ENCODE results near the gene FUCA2. TPM values are rescaled to one million over a fixed set of nuclear protein-coding genes. Genes with fewer than 3 reads are reported as not detected.

FUCA2 gene
- total RNA-seq, 1 donor from 2014 or later, result 17.3 TPM

GRCh38 chr6:143449714-143450452 lies 61.6 kb downstream of the FUCA2 start:
- intact Hi-C loops (cut with micrococcal nuclease), result loop anchor here (1.0 to 5.0 kb wide), 16 partner anchors 9 to 1303 kb away; partner anchors contain the start of genes AIG1, FUCA2, LTV1 and NMBR

- intact Hi-C loops (cut with micrococcal nuclease), result loop anchor here (5.0 kb wide), 1 partner anchor 703 kb away; the partner anchor contains the start of gene STX11
Measured at GRCh38 chr6:143449082-143449713, 62.3 kb downstream of the FUCA2 start.

GRCh38 chr6:143447865-143448264 lies 63.7 kb downstream of the FUCA2 start:
- intact Hi-C loops (cut with micrococcal nuclease), result loop anchor here (5.0 kb wide), 1 partner anchor 704 kb away; the partner anchor contains the start of gene STX11

Other genes starting within 250 kb of the FUCA2 start
- gene ADAT2, start 61.0 kb downstream of the FUCA2 start, total RNA-seq, result 19.5 and 22.6 TPM in 2 replicates
- 13.0 and 17.2 TPM in 2 replicates for gene PEX3, start 60.9 kb downstream of the FUCA2 start, total RNA-seq
- gene PHACTR2, start 166.2 kb upstream of the FUCA2 start, total RNA-seq, result 42.1 and 44.8 TPM in 2 replicates

Measured in T-helper 1 cell treated with Interleukin-12 subunit alpha and Interleukin-12 subunit beta and Interleukin-4 antibody, amounts not matched to agents 30 ng/mL and 1 ng/mL, for 36 hours (primary cell).